Endothelial cell of umbilical vein (primary cell): ENCODE results near the gene GFPT2. TPM values are rescaled to one million over a fixed set of nuclear protein-coding genes. Genes with fewer than 3 reads are reported as not detected.

ENCODE experiments used
- BruUV-seq: library from RNA; stranded (reverse); fragments of 400-500 nt; replicated peaks from 2 replicates; lab custom pipeline; 2021; lab: Mats Ljungman, UMichigan
- CTCF ChIA-PET: fragments of 300-600, 350-600 bp; sonication (Branson Sonifier 250); formaldehyde crosslinking; loops from one replicate; lab custom pipeline; 2021; ENCODE audit warnings: antibody characterized with exemption, inconsistent platforms; lab: Charles Lee
- POLR2A ChIA-PET: fragments of 300-600, 350-600 bp; sonication (Branson Sonifier 250); formaldehyde crosslinking; loops from one replicate; lab custom pipeline; 2021; ENCODE audit warnings: antibody characterized with exemption, inconsistent platforms; lab: Charles Lee
- DNase-seq: peaks from one replicate; pipeline ENCODE4 v3.0.0-alpha.2; 2011; ENCODE audit warnings: low read depth, low spot score
- FAIRE-seq: peaks from 2 replicates; lab custom pipeline; 2011; peaks lifted over from hg19 to GRCh38; lab: Jason Lieb, UNC
- H2AFZ ChIP-seq: 2 replicates; pipeline ENCODE4 v1.6.0; 2012; ENCODE audit warnings: low read depth, low read length, control low read depth, inconsistent platforms
- H3K27ac ChIP-seq: 2 replicates; pipeline ENCODE4 v1.5.1; 2011; ENCODE audit warnings: low read depth, mild to moderate bottlenecking, control low read depth, low read length, moderate library complexity; ENCODE audit not compliant: insufficient read depth
- H3K27me3 ChIP-seq, 2 experiments: 2 replicates each; pipeline versions ENCODE4 v1.6.0 to v1.6.1; 2011; ENCODE audit warnings: low read length in 2 of 2, mixed read lengths in 1 of 2; ENCODE audit not compliant: control insufficient read depth in 2 of 2, insufficient read depth in 2 of 2
- H3K36me3 ChIP-seq, 2 experiments: 2 replicates in 1 of 2; 3 replicates in 1 of 2; pipeline ENCODE4 v1.5.1; 2011; ENCODE audit warnings: low read length in 2 of 2, mild to moderate bottlenecking in 1 of 2, moderate library complexity in 1 of 2; ENCODE audit not compliant: control insufficient read depth in 2 of 2, insufficient read depth in 2 of 2; ENCODE audit errors: extremely low read depth in 1 of 2
- H3K4me1 ChIP-seq: 3 replicates; pipeline ENCODE4 v1.5.1; 2011; ENCODE audit warnings: mild to moderate bottlenecking, low read length; ENCODE audit not compliant: control insufficient read depth, insufficient read depth; ENCODE audit errors: extremely low read depth
- H3K4me2 ChIP-seq: 2 replicates; pipeline ENCODE4 v1.6.1; 2011; ENCODE audit warnings: low read length, control low read depth, mixed read lengths; ENCODE audit not compliant: insufficient read depth
- H3K4me3 ChIP-seq, 3 experiments: fragments of 200-600 bp in 1 of 3; sonication (generic), shearing (Covaris generic) in 1 of 3; replicated peaks in 1 of 3; 2 replicates each; pipeline ENCODE4 v1.5.1; 2011 to 2016; ENCODE audit warnings: control low read depth in 3 of 3, low read length in 3 of 3, mild to moderate bottlenecking in 2 of 3, inconsistent platforms in 1 of 3, low read depth in 1 of 3, moderate library complexity in 1 of 3; ENCODE audit not compliant: insufficient read depth in 1 of 3
- H3K79me2 ChIP-seq: 2 replicates; pipeline ENCODE4 v1.6.0; 2012; ENCODE audit warnings: low read length, inconsistent platforms; ENCODE audit not compliant: control insufficient read depth, insufficient read depth
- H3K9ac ChIP-seq: replicated peaks from 2 replicates; pipeline ENCODE3; 2011; ENCODE audit warnings: low read length, control low read depth; ENCODE audit not compliant: insufficient read depth; ENCODE audit errors: extremely low read depth
- H3K9me1 ChIP-seq: replicated peaks from 3 replicates; pipeline ENCODE4 v1.6.0; 2011; ENCODE audit warnings: mild to moderate bottlenecking, low read length; ENCODE audit not compliant: control insufficient read depth, insufficient read depth; ENCODE audit errors: extremely low read depth
- H3K9me3 ChIP-seq: replicated peaks from 2 replicates; pipeline ENCODE4 v1.5.1; 2012; ENCODE audit warnings: low read length, inconsistent platforms; ENCODE audit not compliant: control insufficient read depth, insufficient read depth
- H4K20me1 ChIP-seq: replicated peaks from 2 replicates; pipeline ENCODE3; 2011; ENCODE audit warnings: mild to moderate bottlenecking, low read length; ENCODE audit not compliant: control insufficient read depth, insufficient read depth; ENCODE audit errors: extremely low read depth
- CTCF ChIP-seq, 2 donors: IDR thresholded peaks; 1 replicate in 1 of 2; 2 replicates in 1 of 2; pipeline ENCODE4 v1.5.1; 2011; ENCODE audit warnings: low read length in 2 of 2, mild to moderate bottlenecking in 2 of 2, moderate library complexity in 2 of 2, control low read depth in 1 of 2, inconsistent platforms in 1 of 2, low read depth in 1 of 2; ENCODE audit not compliant: insufficient read depth in 1 of 2; ENCODE audit errors: extremely low read depth in 1 of 2
- EZH2 ChIP-seq: IDR thresholded peaks from 2 replicates; pipeline ENCODE4 v1.6.1; 2012; ENCODE audit warnings: borderline replicate concordance, low read depth, mild to moderate bottlenecking, moderate library complexity, low read length, inconsistent platforms; ENCODE audit not compliant: severe bottlenecking
- FOS ChIP-seq: IDR thresholded peaks from 2 replicates; pipeline ENCODE4 v1.6.1; 2011; ENCODE audit warnings: mild to moderate bottlenecking, low read length, moderate library complexity, borderline replicate concordance; ENCODE audit not compliant: insufficient read depth
- GATA2 ChIP-seq: IDR thresholded peaks from 2 replicates; pipeline ENCODE4 v1.7.0; 2011; ENCODE audit warnings: low read depth, mild to moderate bottlenecking, moderate library complexity, mixed read lengths, low read length; ENCODE audit not compliant: insufficient read length, insufficient read depth
- JUN ChIP-seq: IDR thresholded peaks from 2 replicates; pipeline ENCODE4 v1.6.1; 2011; ENCODE audit warnings: borderline replicate concordance, low read depth; ENCODE audit not compliant: insufficient read length, insufficient read depth
- MAX ChIP-seq: IDR thresholded peaks from 2 replicates; pipeline ENCODE4 v1.6.1; 2011; ENCODE audit not compliant: insufficient read depth, insufficient read length
- MYC ChIP-seq: IDR thresholded peaks from one replicate; pipeline ENCODE4 v1.6.1; 2011; ENCODE audit warnings: mild to moderate bottlenecking, low read depth, low read length
- POLR2A ChIP-seq: IDR thresholded peaks from 2 replicates; pipeline ENCODE4 v1.6.1; 2012; ENCODE audit warnings: low read depth, mild to moderate bottlenecking, control low read depth, low read length
- dilution Hi-C: fragments of 300-500 bp; cut with MboI; formaldehyde crosslinking; loops from one replicate; pipeline ENCODE4 v1.15.0; 2019; ENCODE audit warnings: low sequenced_read_pairs; ENCODE audit not compliant: extremely low pct_ligation_motif_present
- intact Hi-C: fragments of 100-400 bp; cut with micrococcal nuclease; formaldehyde crosslinking; loops from one replicate; pipeline ENCODE4 v1.10.0; 2022
- polyA plus RNA-seq, 4 experiments: library from polyadenylated mRNA; depleted of rRNA in 3 of 4; stranded (reverse) in 3 of 4; unstranded in 1 of 4; fragments of >200 nt; gene quantifications; 2 replicates each; pipeline versions ENCODE4 v1.2.1 to v1.2.3, GENCODE V29; 2011 to 2012; ENCODE audit warnings: missing spikeins in 1 of 4
- total RNA-seq: library from RNA; stranded (reverse); gene quantifications from 2 replicates; pipeline ENCODE4 v1.2.3, GENCODE V29; 2021

The GFPT2 gene
- total and polyA plus RNA-seq, 2 donors (not counting 3 experiments of a cell fraction or from before 2014, with no cell fraction given): 4.3 to 4.5 TPM

- DNase-seq: no peak
- Histone ChIP-seq H2AFZ (no peak overlapping the region), H3K27me3 (peaks cover 2 to 4% of the 10 kb centered on the region in 2 experiments), H3K9me3 (no peaks in the 10 kb centered on the region), H4K20me1 (no peaks in the 10 kb centered on the region), H3K9me1 (no peaks in the 10 kb centered on the region), H3K79me2 (no peaks in the 10 kb centered on the region), H3K4me2 (no peak overlapping the region), H3K27ac (no peak overlapping the region), H3K4me1 (no peaks in the 10 kb centered on the region), H3K4me3 (no peak overlapping the region), H3K36me3 (no peaks in the 10 kb centered on the region), H3K9ac (no peak overlapping the region)
- TF ChIP-seq MYC (no peak), GATA2 (no peak), MAX (no peak), FOS (no peak), EZH2 (no peak), POLR2A (no peak), CTCF (IDR thresholded peaks at IDR 0.05; ENCODE audit: extremely low read depth in 1 of 2, insufficient read depth in 1 of 2, low read depth in 1 of 2, low read length in 2 of 2) (no peak), JUN (no peak)
- ChIA-PET POLR2A (no interaction called here), CTCF (interaction anchor here (2.5 kb wide), 1 partner anchor 17 kb away, joined by 16 read pairs; no protein-coding TSS in a partner anchor)
- FAIRE-seq: no peak
- no TSS peak for BruUV-seq
- intact Hi-C loops: no loop called here
- dilution Hi-C loops: no loop called here
These were observed 7.4 kb downstream of the GFPT2 start for GRCh38 chr5:180345781-180346180.
